HG03520 (cell line): Measurements from ENCODE around the gene ASAP3.

Experiments
- ATAC-seq: cut with Tn5 transposase; IDR thresholded peaks from one replicate; pipeline ENCODE4 v1.9.1; 2021; ENCODE audit warnings: mild to moderate bottlenecking, moderate library complexity; ENCODE audit not compliant: unreplicated experiment

The ASAP3 gene

DNA sequence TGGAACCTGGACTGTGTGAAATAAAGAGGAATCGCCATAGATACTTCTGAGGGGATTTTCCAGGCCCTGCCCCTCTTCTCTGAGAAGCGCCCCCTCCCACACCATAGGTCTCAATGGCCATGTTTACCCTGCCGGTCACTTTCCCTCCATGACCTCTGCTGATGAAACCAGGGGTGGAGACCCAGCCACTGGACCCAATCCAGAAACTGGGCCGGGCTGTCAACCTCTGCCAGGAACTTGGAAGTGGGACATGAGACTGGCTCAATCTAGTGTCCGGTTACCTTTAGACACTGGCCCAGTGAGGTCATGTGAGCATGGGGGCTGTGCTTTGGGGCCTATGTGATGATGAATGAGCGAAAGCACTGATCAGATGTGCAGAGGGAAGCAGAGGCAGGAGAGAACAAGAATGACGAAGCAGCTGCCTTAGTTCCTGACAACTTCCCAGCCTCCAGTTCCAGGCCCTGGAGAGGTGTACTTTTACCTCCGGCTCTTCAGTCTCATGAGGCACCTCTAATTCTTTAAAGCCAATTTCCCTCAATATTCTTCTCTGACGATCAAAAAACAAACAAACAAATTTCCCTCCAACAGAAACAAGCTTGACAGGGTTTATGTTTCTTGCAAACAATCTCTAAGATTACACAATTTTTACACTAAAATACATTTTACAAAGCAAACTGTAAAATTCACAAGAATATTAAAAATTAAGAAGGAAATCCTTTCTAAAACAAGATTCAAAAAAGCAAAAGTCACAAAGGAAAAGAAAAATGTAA lies 4.9 kb downstream of the ASAP3 start:
- ATAC-seq: no peak

GRCh38 chr1:23477359-23478144 lies 6.4 kb downstream of the ASAP3 start:
- no peak for ATAC-seq

DNA sequence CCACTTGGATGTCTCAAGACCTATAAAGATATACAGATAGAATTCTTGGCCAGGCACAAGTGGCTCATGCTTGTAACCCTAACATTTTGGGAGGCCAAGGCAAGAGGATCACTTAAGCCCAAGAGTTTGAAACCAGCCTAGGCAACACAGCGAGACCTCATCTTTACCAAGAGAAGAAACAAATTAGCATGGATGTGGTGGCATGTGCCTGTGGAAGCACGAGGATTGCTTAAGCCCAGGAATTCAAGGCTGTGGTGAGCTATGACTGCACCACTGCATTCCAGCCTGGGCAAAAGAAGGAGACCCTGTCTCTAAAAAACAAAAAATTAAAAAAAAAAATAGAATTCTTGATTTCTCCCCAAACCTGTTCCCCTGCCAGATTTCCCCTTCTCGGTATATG lies 8.3 kb downstream of the ASAP3 start:
- ATAC-seq: no peak

GRCh38 chr1:23475134-23475628 lies 8.8 kb downstream of the ASAP3 start:
- no peak for ATAC-seq

DNA sequence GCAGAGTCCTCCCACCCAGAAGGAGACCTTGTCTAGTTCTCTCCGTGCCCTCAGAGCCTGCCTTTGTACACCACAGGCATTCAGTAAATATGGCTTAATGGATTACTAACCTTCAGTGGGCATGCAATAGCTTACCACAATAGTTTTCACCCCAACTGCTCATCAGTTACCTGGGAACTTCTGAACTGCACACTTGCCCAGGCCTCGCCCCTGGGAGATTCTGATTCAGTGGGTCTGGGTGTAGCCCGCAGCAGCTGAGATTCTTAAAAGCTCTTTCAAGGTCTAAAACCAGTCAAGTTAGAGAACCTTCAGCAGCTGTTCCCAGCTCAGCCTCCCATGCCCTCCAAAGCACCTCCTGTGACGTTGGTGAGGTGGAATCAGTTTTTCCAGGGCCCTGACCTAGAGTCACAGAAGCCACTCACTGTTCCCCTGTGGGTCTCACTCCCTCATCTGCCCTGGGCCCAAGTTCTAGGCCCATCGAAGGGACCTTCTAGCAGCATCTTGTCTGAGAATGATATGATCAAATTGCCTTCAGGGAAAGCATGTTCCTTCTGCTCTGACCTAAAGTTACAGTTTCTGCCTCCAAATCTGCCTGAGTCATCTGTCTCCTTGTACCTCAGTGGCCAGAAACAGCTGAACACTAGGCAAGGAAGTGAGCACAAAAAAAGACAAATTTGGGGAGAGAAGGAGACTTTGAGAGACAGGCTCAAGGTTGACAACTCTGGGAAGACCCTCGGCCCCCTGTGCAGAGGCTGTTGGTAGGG lies 10.8 kb downstream of the ASAP3 start:
- ATAC-seq: no peak

DNA sequence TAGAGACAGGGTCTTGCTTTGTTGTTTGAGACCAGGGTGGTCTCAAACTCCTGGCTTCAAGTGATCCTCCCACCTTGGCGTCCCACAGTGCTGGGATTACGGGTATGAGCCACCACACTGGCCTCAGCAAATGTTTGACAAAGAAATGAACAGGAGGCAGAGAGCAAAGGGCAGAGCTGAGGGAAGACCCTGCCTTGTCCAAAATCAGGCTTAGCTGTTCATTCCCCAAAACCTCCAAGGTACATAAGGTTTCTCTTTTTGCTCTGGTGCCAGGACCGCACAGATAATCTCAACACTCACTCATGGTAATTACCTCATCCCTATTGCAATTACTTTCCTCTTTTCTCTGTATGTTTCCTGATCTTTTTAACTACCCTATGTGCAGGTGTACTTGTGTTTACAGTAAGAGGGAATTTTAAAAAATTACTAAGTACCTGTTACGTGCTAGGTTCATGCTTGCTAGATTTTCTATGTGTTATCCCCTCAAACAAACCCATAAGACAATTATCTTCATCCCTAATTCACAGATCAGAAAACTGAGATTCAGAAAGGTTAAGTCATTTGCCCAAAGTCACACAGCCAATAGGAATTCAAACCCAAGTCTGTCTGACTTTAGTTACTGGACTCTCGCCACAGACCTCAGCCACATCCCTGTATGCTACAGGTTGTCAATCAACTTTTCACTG lies 11.5 kb downstream of the ASAP3 start:
- no peak for ATAC-seq

DNA sequence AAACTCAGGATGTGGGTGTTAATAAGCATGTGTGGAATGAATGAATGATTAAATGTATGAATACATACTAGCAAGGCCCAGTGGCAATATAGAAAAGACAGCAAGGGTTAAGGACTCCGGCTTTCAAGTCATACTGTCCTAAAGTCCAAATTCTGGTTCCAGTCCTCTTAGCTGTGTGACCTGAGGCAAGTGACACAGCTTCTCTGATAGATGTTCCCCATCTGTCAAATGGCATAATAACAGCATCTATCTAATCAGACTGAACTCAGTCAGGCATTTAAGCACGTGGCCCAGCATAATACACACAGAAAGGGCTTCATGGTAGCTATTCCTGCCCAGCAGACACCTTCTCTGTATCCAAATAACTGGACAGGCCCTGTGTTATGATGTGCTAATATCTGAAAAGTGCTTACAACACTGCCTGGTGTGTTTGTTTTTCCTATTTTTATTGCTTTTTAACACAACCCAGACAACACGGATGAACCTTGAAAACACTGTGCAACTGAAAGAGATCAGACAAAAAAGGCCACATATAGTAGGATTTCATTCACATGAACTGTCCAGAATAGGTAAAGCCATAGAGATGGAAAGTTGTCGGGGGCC lies 12.4 kb downstream of the ASAP3 start:
- ATAC-seq: no peak

GRCh38 chr1:23470282-23471070 lies 13.5 kb downstream of the ASAP3 start:
- no peak for ATAC-seq

- no peak for ATAC-seq
Observed at GRCh38 chr1:23469372-23469982, 14.5 kb downstream of the ASAP3 start.

DNA sequence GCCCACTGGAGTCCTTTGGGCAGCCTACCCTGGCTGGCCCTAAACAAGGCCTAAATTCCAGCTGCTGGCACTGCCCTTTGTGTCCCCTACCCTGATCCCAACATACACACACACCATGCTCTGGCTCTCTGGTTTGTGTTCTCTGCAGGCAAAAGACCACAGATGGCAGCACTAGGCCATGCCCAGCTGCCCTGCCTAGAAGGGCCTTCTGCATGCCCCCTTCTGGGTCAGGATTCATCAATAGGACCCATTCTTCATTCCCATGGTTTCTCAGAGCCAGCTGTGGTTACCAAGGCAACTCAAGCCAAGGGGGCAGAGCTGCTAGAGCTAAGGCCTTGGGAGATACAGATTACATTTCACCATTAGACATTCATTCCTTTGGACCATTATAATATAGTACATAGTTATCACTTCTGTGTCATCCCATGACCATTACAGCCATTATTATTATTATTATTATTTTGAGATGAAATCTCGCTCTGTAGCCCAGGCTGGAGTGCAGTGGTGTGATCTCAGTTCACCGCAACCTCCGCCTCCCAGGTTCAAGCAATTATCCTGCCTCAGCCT lies 17.5 kb downstream of the ASAP3 start:
- no peak for ATAC-seq

DNA sequence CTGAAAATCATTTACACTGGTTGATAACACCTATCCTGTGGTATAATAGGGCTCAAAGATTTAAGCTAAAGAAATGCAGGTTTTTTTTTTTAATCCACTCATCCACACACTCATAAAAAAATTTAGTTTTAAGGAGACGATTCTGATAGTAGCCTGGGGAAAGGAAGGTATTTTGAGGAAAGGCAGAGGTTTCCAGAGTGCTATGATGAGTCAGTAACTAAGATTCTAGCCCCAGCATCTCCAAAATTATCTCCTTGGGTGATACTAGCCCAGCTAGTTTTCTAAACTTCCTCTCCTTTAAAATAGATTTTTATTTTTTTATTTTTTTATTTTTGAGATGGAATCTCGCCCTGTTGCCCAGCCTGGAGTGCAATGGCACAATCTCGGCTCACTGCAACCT lies 20.7 kb downstream of the ASAP3 start:
- ATAC-seq: no peak

- no peak for ATAC-seq
Observed at GRCh38 chr1:23462766-23463165, 21.2 kb downstream of the ASAP3 start.

DNA sequence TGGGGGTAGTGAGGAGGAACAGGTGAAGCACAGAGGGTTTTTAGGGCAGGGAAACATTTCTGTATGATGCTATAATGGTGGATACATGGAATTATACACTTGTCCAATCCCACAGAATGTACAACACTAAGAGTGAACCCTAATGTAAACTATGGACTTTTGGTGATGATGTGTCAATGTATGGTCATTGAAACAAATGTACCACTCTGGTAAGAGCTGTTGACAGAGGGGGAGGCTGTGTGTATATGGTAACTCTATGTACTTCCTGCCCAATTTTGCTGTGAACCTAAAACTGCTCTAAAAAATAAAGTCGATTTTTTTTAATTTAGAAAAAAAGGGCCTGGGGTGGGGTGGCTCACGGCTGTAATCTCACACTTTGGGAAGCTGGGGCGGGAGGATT lies 22.9 kb downstream of the ASAP3 start:
- no peak for ATAC-seq

- no peak for ATAC-seq
Observed at GRCh38 chr1:23460519-23460918, 23.5 kb downstream of the ASAP3 start.

GRCh38 chr1:23459338-23459757 lies 24.6 kb downstream of the ASAP3 start:
- no peak for ATAC-seq

- ATAC-seq: no peak
Observed at GRCh38 chr1:23456226-23456625, 27.8 kb downstream of the ASAP3 start.

- no peak for ATAC-seq
Observed at GRCh38 chr1:23453455-23454000, 30.5 kb downstream of the ASAP3 start.

- no peak for ATAC-seq
Observed at GRCh38 chr1:23452011-23452411, 32.0 kb downstream of the ASAP3 start.

DNA sequence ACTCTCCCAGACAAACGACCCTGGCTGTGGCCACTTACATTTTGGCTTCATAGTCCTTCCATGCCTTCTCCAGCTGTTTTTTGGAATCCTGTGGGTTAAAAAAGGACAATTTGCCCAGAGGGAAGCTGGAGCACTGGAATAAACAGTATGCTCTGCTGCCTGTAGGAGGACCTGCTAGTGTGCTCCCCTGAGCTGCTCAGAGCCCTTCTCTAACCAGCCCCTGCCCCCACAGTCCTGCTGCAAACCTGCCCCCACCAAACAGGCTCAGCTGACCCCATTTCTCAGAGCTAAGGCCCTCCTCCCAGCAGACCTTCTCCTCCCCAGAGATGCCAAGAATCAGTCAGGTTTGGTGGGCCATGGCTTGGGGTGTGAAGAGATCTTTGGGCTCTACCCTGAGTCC lies 32.5 kb downstream of the ASAP3 start:
- no peak for ATAC-seq
